NCI-H1417 treated with DMSO at 0.1 percent for 48 hours (cell line): ENCODE data around the gene KLF7.
"Not testable (repeated sequence)": the region's sequence is repeated elsewhere in the genome, so short reads cannot be mapped to it uniquely, and the experiment has no call there.

Experiments used
- DNase-seq: peaks from one replicate; lab custom pipeline; 2025; lab: John Stamatoyannopoulos, UW

The KLF7 gene

GRCh38 chr2:207055257-207055656, 110.5 kb downstream of the KLF7 start:
- DNase-seq: no peak

- no peak for DNase-seq
Observed at GRCh38 chr2:207054521-207054920, 111.2 kb downstream of the KLF7 start.

GRCh38 chr2:207051385-207051965, 114.3 kb downstream of the KLF7 start:
- DNase-seq: no peak

GRCh38 chr2:207049122-207049521, 116.6 kb downstream of the KLF7 start:
- no peak for DNase-seq

- DNase-seq: no peak
Observed at GRCh38 chr2:207048416-207048815, 117.3 kb downstream of the KLF7 start.

GRCh38 chr2:207046724-207047123, 119.0 kb downstream of the KLF7 start:
- DNase-seq: no peak

GRCh38 chr2:207045531-207045930, 120.2 kb downstream of the KLF7 start:
- DNase-seq: no peak

- peak; percentile 52 for DNase-seq
Observed at GRCh38 chr2:207044379-207045362, 121.1 kb downstream of the KLF7 start.

- DNase-seq: peak; percentile 53
Observed at GRCh38 chr2:207042841-207043240, 122.9 kb downstream of the KLF7 start.

- no peak for DNase-seq
Observed at GRCh38 chr2:207041786-207042554, 123.8 kb downstream of the KLF7 start.

GRCh38 chr2:207041279-207041678, 124.5 kb downstream of the KLF7 start:
- DNase-seq: no peak

- DNase-seq: no peak
Observed at GRCh38 chr2:207040696-207041095, 125.1 kb downstream of the KLF7 start.

- no peak for DNase-seq
Observed at GRCh38 chr2:207039225-207039624, 126.5 kb downstream of the KLF7 start.

- DNase-seq: no peak
Observed at GRCh38 chr2:207038299-207038698, 127.4 kb downstream of the KLF7 start.

- no peak for DNase-seq
Observed at GRCh38 chr2:207037896-207038295, 127.9 kb downstream of the KLF7 start.

GRCh38 chr2:207037023-207037422, 128.7 kb downstream of the KLF7 start:
- not testable (repeated sequence) for DNase-seq

GRCh38 chr2:207035875-207036274, 129.9 kb downstream of the KLF7 start:
- DNase-seq: no peak

GRCh38 chr2:207032490-207032889, 133.3 kb downstream of the KLF7 start:
- DNase-seq: no peak
